ENCODE measurements around the gene FIG4. TPM values are rescaled to one million over a fixed set of nuclear protein-coding genes. Genes with fewer than 3 reads are reported as not detected.

The FIG4 gene
- total RNA-seq, 1 experiment from 2014 or later: 7.3 TPM

GRCh38 chr6:109715616-109716015 is 24.5 kb downstream of the FIG4 start:
- no peaks in the 10 kb centered on the region for H3K9me3 Mint-ChIP-seq (ENCODE audit: unreplicated experiment)
- H3K27me3 Mint-ChIP-seq (ENCODE audit: insufficient read depth, unreplicated experiment): no peaks in the 10 kb centered on the region
- no peak overlapping the region for H3K27ac Mint-ChIP-seq (ENCODE audit: unreplicated experiment)
- CTCF ChIA-PET: interaction anchor here (0.9 to 2.2 kb wide), 2 partner anchors 324 to 674 kb away, joined by 3 to 7 read pairs; no protein-coding TSS in a partner anchor
- H3K4me1 Mint-ChIP-seq (ENCODE audit: low read depth, unreplicated experiment): no peaks in the 10 kb centered on the region
- H3K4me3 ChIP-seq (ENCODE audit: low read depth, low read length): no peak overlapping the region
- no peaks in the 10 kb centered on the region for H3K4me1 ChIP-seq
- TF ChIP-seq CTCF (IDR thresholded peaks at IDR 0.05; ENCODE audit: insufficient read depth in 1 of 2, low read depth in 1 of 2, low read length in 1 of 2, severe bottlenecking in 1 of 2, unreplicated experiment in 1 of 2): no peak
- BruUV-seq (replicated peaks): no TSS peak
- H3K27me3 ChIP-seq (replicated peaks; ENCODE audit: control insufficient read depth, insufficient read depth, low read length): no peaks in the 10 kb centered on the region
- H3K36me3 Mint-ChIP-seq (ENCODE audit: insufficient read depth, unreplicated experiment): peaks cover 7% of the 10 kb centered on the region
- no peak overlapping the region for H3K4me3 Mint-ChIP-seq (ENCODE audit: unreplicated experiment)
- no peak for DNase-seq
- intact Hi-C loops (cut with micrococcal nuclease; ENCODE audit: unreplicated experiment): no loop called here
- no peaks in the 10 kb centered on the region for H3K9me3 ChIP-seq
- H3K36me3 ChIP-seq (ENCODE audit: control insufficient read depth, insufficient read depth, low read length): no peaks in the 10 kb centered on the region
- POLR2A ChIA-PET: no interaction called here

GRCh38 chr6:109717971-109718370 is 26.9 kb downstream of the FIG4 start:
- no peak for DNase-seq
- Histone ChIP-seq H3K4me1 (no peaks in the 10 kb centered on the region), H3K4me3 (ENCODE audit: low read depth, low read length) (no peak overlapping the region), H3K9me3 (no peaks in the 10 kb centered on the region), H3K36me3 (ENCODE audit: control insufficient read depth, insufficient read depth, low read length) (no peaks in the 10 kb centered on the region), H3K27me3 (replicated peaks; ENCODE audit: control insufficient read depth, insufficient read depth, low read length) (no peaks in the 10 kb centered on the region)
- no TSS peak for BruUV-seq (replicated peaks)
- peaks cover 7% of the 10 kb centered on the region for H3K36me3 Mint-ChIP-seq (ENCODE audit: insufficient read depth, unreplicated experiment)
- H3K27me3 Mint-ChIP-seq (ENCODE audit: insufficient read depth, unreplicated experiment): no peaks in the 10 kb centered on the region
- CTCF ChIA-PET: no interaction called here
- no peaks in the 10 kb centered on the region for H3K4me1 Mint-ChIP-seq (ENCODE audit: low read depth, unreplicated experiment)
- POLR2A ChIA-PET: no interaction called here
- no peaks in the 10 kb centered on the region for H3K9me3 Mint-ChIP-seq (ENCODE audit: unreplicated experiment)
- no peak for TF ChIP-seq CTCF (IDR thresholded peaks at IDR 0.05; ENCODE audit: insufficient read depth in 1 of 2, low read depth in 1 of 2, low read length in 1 of 2, severe bottlenecking in 1 of 2, unreplicated experiment in 1 of 2)
- no peak overlapping the region for H3K4me3 Mint-ChIP-seq (ENCODE audit: unreplicated experiment)
- no peak overlapping the region for H3K27ac Mint-ChIP-seq (ENCODE audit: unreplicated experiment)
- intact Hi-C loops (cut with micrococcal nuclease; ENCODE audit: unreplicated experiment): no loop called here

- H3K4me3 Mint-ChIP-seq (ENCODE audit: unreplicated experiment): no peak overlapping the region
- ChIA-PET POLR2A (no interaction called here), CTCF (no interaction called here)
- intact Hi-C loops (cut with micrococcal nuclease; ENCODE audit: unreplicated experiment): no loop called here
- H3K36me3 Mint-ChIP-seq (ENCODE audit: insufficient read depth, unreplicated experiment): peaks cover 7% of the 10 kb centered on the region
- H3K9me3 Mint-ChIP-seq (ENCODE audit: unreplicated experiment): no peaks in the 10 kb centered on the region
- Histone ChIP-seq H3K9me3 (no peaks in the 10 kb centered on the region), H3K27me3 (replicated peaks; ENCODE audit: control insufficient read depth, insufficient read depth, low read length) (no peaks in the 10 kb centered on the region), H3K4me3 (ENCODE audit: low read depth, low read length) (no peak overlapping the region), H3K36me3 (ENCODE audit: control insufficient read depth, insufficient read depth, low read length) (no peaks in the 10 kb centered on the region), H3K4me1 (no peaks in the 10 kb centered on the region)
- TF ChIP-seq CTCF (IDR thresholded peaks at IDR 0.05; ENCODE audit: insufficient read depth in 1 of 2, low read depth in 1 of 2, low read length in 1 of 2, severe bottlenecking in 1 of 2, unreplicated experiment in 1 of 2): no peak
- no TSS peak for BruUV-seq (replicated peaks)
- DNase-seq: no peak
- no peaks in the 10 kb centered on the region for H3K4me1 Mint-ChIP-seq (ENCODE audit: low read depth, unreplicated experiment)
- H3K27ac Mint-ChIP-seq (ENCODE audit: unreplicated experiment): no peak overlapping the region
- H3K27me3 Mint-ChIP-seq (ENCODE audit: insufficient read depth, unreplicated experiment): no peaks in the 10 kb centered on the region
These were observed 27.9 kb downstream of the FIG4 start for GRCh38 chr6:109718991-109719390.

Measured in Caco-2 (cell line).